Astrocyte (in vitro differentiated cells and primary cell): ENCODE data around the gene LHX2. TPM values are rescaled to one million over a fixed set of nuclear protein-coding genes. Genes with fewer than 3 reads are reported as not detected.

Source experiments
- DNase-seq: peaks from one replicate; pipeline ENCODE4 v3.0.0-alpha.2; 2010; ENCODE audit warnings: low read depth
- FAIRE-seq: peaks from 2 replicates; lab custom pipeline; 2011; peaks lifted over from hg19 to GRCh38; lab: Jason Lieb, UNC
- H2AFZ ChIP-seq: 2 replicates; pipeline ENCODE4 v1.6.0; 2012; ENCODE audit warnings: low read depth, low read length, inconsistent platforms
- H3K27ac ChIP-seq: 2 replicates; pipeline ENCODE4 v1.5.1; 2011; ENCODE audit warnings: low read depth, low read length, inconsistent platforms
- H3K27me3 ChIP-seq: 2 replicates; pipeline ENCODE4 v1.6.0; 2011; ENCODE audit warnings: low read length, inconsistent platforms; ENCODE audit not compliant: insufficient read depth
- H3K36me3 ChIP-seq: 2 replicates; pipeline ENCODE4 v1.5.1; 2011; ENCODE audit warnings: low read length, inconsistent platforms; ENCODE audit not compliant: insufficient read depth
- H3K4me1 ChIP-seq: 2 replicates; pipeline ENCODE4 v1.5.1; 2011; ENCODE audit warnings: low read length, inconsistent platforms; ENCODE audit not compliant: insufficient read depth
- H3K4me2 ChIP-seq: 2 replicates; pipeline ENCODE4 v1.6.0; 2012; ENCODE audit warnings: low read length, inconsistent platforms
- H3K4me3 ChIP-seq: 2 replicates; pipeline ENCODE4 v1.5.1; 2011; ENCODE audit warnings: low read depth, mild to moderate bottlenecking, low read length, inconsistent platforms; ENCODE audit not compliant: insufficient read depth
- H3K79me2 ChIP-seq: 2 replicates; pipeline ENCODE4 v1.6.0; 2012; ENCODE audit warnings: mild to moderate bottlenecking, low read length, inconsistent platforms; ENCODE audit not compliant: insufficient read depth
- H3K9ac ChIP-seq: 2 replicates; pipeline ENCODE4 v1.6.0; 2012; ENCODE audit warnings: mild to moderate bottlenecking, low read length, inconsistent platforms
- H3K9me3 ChIP-seq: 2 replicates; pipeline ENCODE4 v1.5.1; 2012; ENCODE audit warnings: low read depth, mild to moderate bottlenecking, low read length, inconsistent platforms; ENCODE audit not compliant: insufficient read depth
- H4K20me1 ChIP-seq: 2 replicates; pipeline ENCODE4 v1.6.0; 2012; ENCODE audit warnings: low read length, inconsistent platforms; ENCODE audit not compliant: insufficient read depth
- H3K27ac Mint-ChIP-seq: one replicate; pipeline ENCODE4 v1.8.0; 2021; ENCODE audit warnings: mild to moderate bottlenecking, mixed read lengths; ENCODE audit not compliant: unreplicated experiment
- H3K27me3 Mint-ChIP-seq: one replicate; pipeline ENCODE4 v1.8.0; 2021; ENCODE audit warnings: low read depth, mixed read lengths; ENCODE audit not compliant: unreplicated experiment
- H3K36me3 Mint-ChIP-seq: one replicate; pipeline ENCODE4 v1.8.0; 2021; ENCODE audit warnings: low read depth, mixed read lengths; ENCODE audit not compliant: unreplicated experiment
- H3K4me1 Mint-ChIP-seq: one replicate; pipeline ENCODE4 v1.8.0; 2021; ENCODE audit warnings: low read depth, mixed read lengths; ENCODE audit not compliant: unreplicated experiment
- H3K4me3 Mint-ChIP-seq: one replicate; pipeline ENCODE4 v1.8.0; 2021; ENCODE audit warnings: mild to moderate bottlenecking, moderate library complexity, mixed read lengths; ENCODE audit not compliant: unreplicated experiment
- H3K9me3 Mint-ChIP-seq: one replicate; pipeline ENCODE4 v1.8.0; 2021; ENCODE audit warnings: mild to moderate bottlenecking, mixed read lengths; ENCODE audit not compliant: unreplicated experiment
- CTCF ChIP-seq: IDR thresholded peaks from 2 replicates; pipeline ENCODE4 v1.5.1; 2011; ENCODE audit warnings: low read depth, mild to moderate bottlenecking, inconsistent platforms, low read length, moderate library complexity; ENCODE audit not compliant: insufficient read depth
- EZH2 ChIP-seq: IDR thresholded peaks from 2 replicates; pipeline ENCODE4 v1.6.1; 2012; ENCODE audit warnings: mild to moderate bottlenecking, low read length, inconsistent platforms; ENCODE audit not compliant: insufficient read depth
- total RNA-seq: library from RNA; stranded (reverse); gene quantifications from 2 replicates; pipeline ENCODE4 v1.2.1, GENCODE V29; 2021

Gene LHX2
- total RNA-seq, 1 donor from 2014 or later = 0.14 TPM

DNA sequence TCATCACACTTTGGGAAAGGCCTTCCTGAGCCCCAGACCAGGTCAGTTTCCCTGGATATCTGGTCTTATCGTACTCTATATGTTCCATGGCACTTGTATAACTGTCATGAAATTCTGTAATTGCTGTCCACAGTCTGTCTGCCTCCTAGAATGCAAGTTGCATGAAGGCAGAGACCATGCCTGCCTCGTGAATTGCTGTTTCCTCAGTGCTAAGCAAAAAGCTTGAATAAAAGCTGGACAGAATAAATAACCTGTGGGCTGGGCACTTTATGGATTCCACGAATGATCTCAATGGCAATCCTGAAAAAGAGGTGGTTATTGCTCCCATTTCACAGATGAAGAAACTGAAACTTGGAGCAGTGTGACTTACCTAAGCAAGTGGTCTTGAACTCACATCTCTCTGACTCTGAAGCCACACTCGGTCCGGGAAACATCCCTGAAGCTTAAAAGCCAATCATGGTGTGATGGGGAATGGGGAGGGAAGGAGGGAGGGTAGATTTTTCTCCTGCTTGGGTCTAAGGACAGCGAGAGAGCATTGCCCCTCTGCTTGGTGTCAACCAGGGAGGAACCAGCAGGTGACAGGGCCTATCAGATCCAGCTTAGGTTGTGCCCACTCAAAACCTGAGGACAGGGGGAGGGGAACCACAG lies 13.2 kb upstream of the LHX2 start:
- Histone ChIP-seq H2AFZ (peak overlapping the region; percentile 18), H3K27me3 (peaks cover 85% of the 10 kb centered on the region), H3K79me2 (no peaks in the 10 kb centered on the region), H4K20me1 (peaks cover 23% of the 10 kb centered on the region), H3K27ac (no peak overlapping the region), H3K9ac (no peak overlapping the region), H3K4me1 (peaks cover 2% of the 10 kb centered on the region), H3K36me3 (no peaks in the 10 kb centered on the region), H3K4me3 (no peak overlapping the region), H3K9me3 (no peaks in the 10 kb centered on the region), H3K4me2 (no peak overlapping the region)
- DNase-seq (no peak), FAIRE-seq (no peak)
- H3K4me3 Mint-ChIP-seq = no peak overlapping the region
- no peak for TF ChIP-seq CTCF
- peak; percentile 78 for TF ChIP-seq EZH2
- H3K27ac Mint-ChIP-seq = peak overlapping the region; percentile 34
- H3K4me1 Mint-ChIP-seq = peaks cover 10% of the 10 kb centered on the region
- peaks cover 10% of the 10 kb centered on the region for H3K9me3 Mint-ChIP-seq
- peaks cover 91% of the 10 kb centered on the region for H3K27me3 Mint-ChIP-seq
- H3K36me3 Mint-ChIP-seq = peaks cover 6% of the 10 kb centered on the region

DNA sequence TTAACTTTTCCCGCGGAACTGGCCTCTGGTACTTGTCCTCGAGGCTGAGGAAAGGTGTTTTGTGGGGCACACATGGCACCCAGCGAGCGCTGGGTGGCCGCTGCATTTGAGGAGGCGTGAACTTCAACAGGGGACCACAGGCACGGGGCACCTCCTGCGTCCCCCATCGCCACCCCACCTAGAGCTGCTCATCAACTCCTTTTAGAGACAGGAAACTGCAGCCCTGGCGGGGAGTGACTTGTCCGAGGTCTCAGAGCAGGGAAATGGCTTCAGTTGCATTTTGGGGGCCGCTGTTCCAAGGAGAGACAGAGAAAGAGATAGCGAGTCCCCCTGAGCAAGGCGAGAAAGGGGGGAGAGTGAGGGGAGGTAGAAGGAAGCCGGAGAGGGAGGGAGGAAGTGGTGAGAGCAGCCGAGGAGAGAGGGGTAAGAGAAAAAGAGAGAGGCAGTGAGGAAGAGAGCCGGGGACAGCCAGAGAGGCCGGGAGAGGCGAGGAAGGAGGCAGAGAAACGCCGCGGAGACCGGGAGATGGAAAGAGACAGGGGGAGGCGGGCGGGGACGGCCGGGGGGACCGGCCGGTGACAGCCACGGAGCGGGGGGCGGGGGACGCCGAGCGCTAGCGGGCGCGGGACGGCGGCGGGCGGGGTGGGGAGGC lies 12.5 kb upstream of the LHX2 start:
- no peaks in the 10 kb centered on the region for H3K79me2 ChIP-seq
- TF ChIP-seq EZH2 = peak; percentile 87
- no peak for TF ChIP-seq CTCF
- H3K9me3 ChIP-seq = no peaks in the 10 kb centered on the region
- no peak for DNase-seq
- peaks cover 86% of the 10 kb centered on the region for H3K27me3 ChIP-seq
- Mint-ChIP-seq H3K27ac (peak overlapping the region; percentile 69), H3K9me3 (peaks cover 7% of the 10 kb centered on the region), H3K4me3 (peak overlapping the region; percentile 84), H3K36me3 (peaks cover 6% of the 10 kb centered on the region), H3K27me3 (peaks cover 91% of the 10 kb centered on the region), H3K4me1 (peaks cover 10% of the 10 kb centered on the region)
- H2AFZ ChIP-seq = peak overlapping the region; percentile 18
- no peak overlapping the region for H3K27ac ChIP-seq
- no peak overlapping the region for H3K9ac ChIP-seq
- H3K4me1 ChIP-seq = peaks cover 2% of the 10 kb centered on the region
- H3K4me3 ChIP-seq = peak overlapping the region; percentile 39
- peaks cover 23% of the 10 kb centered on the region for H4K20me1 ChIP-seq
- peak overlapping the region; percentile 83 for H3K4me2 ChIP-seq
- H3K36me3 ChIP-seq = no peaks in the 10 kb centered on the region
- no peak for FAIRE-seq

DNA sequence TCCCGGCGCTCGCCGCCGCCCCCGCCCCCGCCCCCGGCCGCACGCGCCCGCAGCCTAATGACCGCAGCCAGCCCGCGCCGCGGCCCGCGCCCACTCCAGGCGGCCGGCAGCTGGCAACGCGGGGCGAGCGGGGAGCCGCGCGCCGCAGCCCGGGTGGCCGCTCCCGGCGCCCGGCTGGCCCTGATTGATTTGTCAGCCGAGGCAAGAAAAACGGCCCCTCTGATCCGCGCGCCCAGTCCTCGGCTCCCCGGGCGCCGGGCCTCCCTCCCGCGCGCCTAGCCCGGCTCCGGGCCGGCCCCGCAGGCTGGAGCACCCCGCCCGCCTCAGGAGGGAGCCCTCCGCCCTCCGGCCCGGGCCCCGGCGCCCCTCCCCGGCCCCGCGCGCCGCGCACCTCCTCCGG lies 11.9 kb upstream of the LHX2 start:
- Histone ChIP-seq H3K9ac (no peak overlapping the region), H3K27me3 (peaks cover 86% of the 10 kb centered on the region), H3K4me3 (no peak overlapping the region), H3K9me3 (no peaks in the 10 kb centered on the region), H3K36me3 (no peaks in the 10 kb centered on the region), H3K4me2 (peak overlapping the region; percentile 44), H3K27ac (no peak overlapping the region), H4K20me1 (peaks cover 23% of the 10 kb centered on the region), H3K4me1 (peaks cover 2% of the 10 kb centered on the region), H3K79me2 (no peaks in the 10 kb centered on the region), H2AFZ (no peak overlapping the region)
- Mint-ChIP-seq H3K4me1 (peaks cover 10% of the 10 kb centered on the region), H3K27ac (no peak overlapping the region), H3K36me3 (peaks cover 6% of the 10 kb centered on the region), H3K27me3 (peaks cover 91% of the 10 kb centered on the region), H3K4me3 (no peak overlapping the region), H3K9me3 (peaks cover 8% of the 10 kb centered on the region)
- FAIRE-seq = no peak
- TF ChIP-seq EZH2 (no peak), CTCF (no peak)
- no peak for DNase-seq
